Ectodermal cell (in vitro differentiated cells): ENCODE data around the gene RDH5.

Source experiments
- H3K27ac ChIP-seq: 2 replicates; pipeline ENCODE4 v1.7.0; 2013; ENCODE audit warnings: mild to moderate bottlenecking, low read depth, low read length; ENCODE audit not compliant: insufficient read depth, poor library complexity, severe bottlenecking
- H3K27me3 ChIP-seq: 2 replicates; pipeline ENCODE4 v1.7.0; 2013; ENCODE audit warnings: mild to moderate bottlenecking, low read length; ENCODE audit not compliant: insufficient read depth, control insufficient read depth, poor library complexity, severe bottlenecking
- H3K36me3 ChIP-seq: one replicate; pipeline ENCODE4 v1.7.0; 2013; ENCODE audit warnings: low read length; ENCODE audit not compliant: control insufficient read depth, insufficient read depth
- H3K4me1 ChIP-seq: one replicate; pipeline ENCODE4 v1.7.0; 2013; ENCODE audit warnings: low read length; ENCODE audit not compliant: control insufficient read depth, insufficient read depth
- H3K4me3 ChIP-seq: 2 replicates; pipeline ENCODE4 v1.7.0; 2013; ENCODE audit warnings: low read depth, low read length, control low read depth; ENCODE audit not compliant: insufficient read depth
- H3K9me3 ChIP-seq: 2 replicates; pipeline ENCODE4 v1.7.0; 2013; ENCODE audit warnings: mild to moderate bottlenecking, low read length, moderate library complexity; ENCODE audit not compliant: control insufficient read depth
- WGBS, 2 experiments: methylation state at CpG; one replicate each; pipeline ENCODE4 v1.1.7; 2013; ENCODE audit warnings: missing lambda C conversion rate in 2 of 2; 5-methylcytosine and 5-hydroxymethylcytosine counted together

The RDH5 gene

DNA sequence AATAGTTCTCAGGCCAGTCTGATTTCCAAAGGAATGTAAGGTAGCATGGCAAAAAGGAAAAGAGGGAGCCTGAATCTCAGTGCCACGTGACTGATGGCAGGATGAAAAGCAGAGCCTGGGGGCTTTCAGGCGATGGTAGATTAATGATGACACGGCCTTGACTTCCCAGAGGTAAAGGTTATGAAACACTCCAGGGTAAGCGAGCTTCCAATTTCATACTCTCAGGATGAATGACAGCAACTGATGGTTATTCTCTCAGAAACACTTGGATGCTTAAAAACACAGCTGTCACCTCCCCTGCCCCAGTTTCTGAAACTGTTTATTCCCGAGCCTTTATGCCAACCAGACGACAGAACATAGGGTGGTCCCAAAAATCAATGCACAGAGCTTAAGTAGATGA is 51.5 kb downstream of the RDH5 start:
- Histone ChIP-seq H3K4me3 (no peak overlapping the region), H3K9me3 (no peaks in the 10 kb centered on the region), H3K36me3 (peaks cover 3% of the 10 kb centered on the region), H3K27me3 (no peaks in the 10 kb centered on the region), H3K4me1 (no peaks in the 10 kb centered on the region), H3K27ac (no peak overlapping the region)
- WGBS, 2 experiments = 95 to 96% methylated on average over 6 of the region's 6 CpGs
